GM19324 (cell line): ENCODE data around the gene KLF5.

Source experiments
- ATAC-seq: cut with Tn5 transposase; IDR thresholded peaks from one replicate; pipeline ENCODE4 v1.9.1; 2021; ENCODE audit warnings: mild to moderate bottlenecking, moderate library complexity; ENCODE audit not compliant: unreplicated experiment, low FRiP score

Gene KLF5

GRCh38 chr13:73059460-73060250 lies 850 bp downstream of the KLF5 start:
- peak; percentile 46 for ATAC-seq

DNA sequence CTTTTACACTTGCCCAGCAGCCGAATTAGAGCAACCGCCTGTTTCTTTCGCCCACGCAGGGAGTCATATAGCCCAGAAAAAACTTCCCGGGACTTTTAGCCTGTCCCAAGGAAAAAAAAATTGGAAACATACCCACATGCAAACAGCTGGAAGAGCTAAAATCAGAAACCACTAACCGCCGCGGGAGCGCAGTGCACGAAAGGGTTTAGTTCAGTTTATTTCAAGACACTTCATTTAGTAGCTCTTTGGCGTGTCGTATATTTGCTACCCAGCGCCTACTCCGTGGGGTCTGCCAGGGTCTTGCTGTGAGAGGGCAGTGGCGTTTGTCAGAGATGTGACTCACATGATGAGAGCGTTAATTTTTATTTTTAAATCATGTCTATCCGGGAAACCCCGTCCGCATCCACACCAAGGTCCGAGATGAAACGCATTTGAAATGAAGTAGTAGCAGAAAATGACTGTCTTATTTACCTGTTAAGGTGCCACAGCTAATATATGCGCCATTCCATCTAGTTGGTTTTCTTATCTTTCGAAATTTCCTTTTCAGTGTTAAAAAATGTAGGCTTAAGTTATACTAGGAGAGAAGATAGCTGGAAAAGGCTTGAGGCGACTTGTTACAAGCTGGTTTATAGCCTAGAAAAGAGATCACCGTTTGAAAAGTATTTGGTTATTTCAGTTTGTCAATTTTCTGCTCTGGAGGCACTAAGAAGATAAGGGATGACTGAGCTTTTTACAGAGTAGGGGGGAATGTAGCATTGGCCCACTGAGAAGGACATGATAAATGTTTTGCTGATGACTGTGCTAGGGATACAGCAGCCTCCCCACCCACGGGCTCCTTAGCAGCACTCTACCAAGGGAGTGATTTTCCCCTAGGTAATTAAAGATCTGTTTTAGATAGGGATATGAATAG lies 1.7 kb downstream of the KLF5 start:
- no peak for ATAC-seq

GRCh38 chr13:73061473-73061872 lies 2.7 kb downstream of the KLF5 start:
- no peak for ATAC-seq

- ATAC-seq: no peak
These were observed 3.1 kb downstream of the KLF5 start for GRCh38 chr13:73061876-73062275.

- ATAC-seq: no peak
These were observed 3.7 kb downstream of the KLF5 start for GRCh38 chr13:73062468-73062867.

DNA sequence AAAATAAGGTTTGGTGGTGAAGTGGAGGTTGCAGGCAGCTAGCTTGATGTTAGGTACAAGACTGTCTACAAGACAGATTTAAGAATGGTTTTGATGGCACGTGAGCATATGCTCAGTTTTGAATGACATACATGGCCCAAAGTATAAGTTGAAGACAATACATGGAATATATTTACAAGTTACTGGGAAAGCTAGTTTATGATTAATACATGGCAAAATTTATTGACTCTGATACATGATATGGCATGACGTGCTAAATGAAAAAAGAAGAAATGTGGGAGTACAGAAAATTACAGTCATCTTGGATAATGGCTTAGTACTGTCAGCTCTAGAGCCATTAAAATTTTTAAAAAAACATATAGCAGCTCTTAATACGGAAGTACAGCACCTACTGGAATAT lies 4.4 kb downstream of the KLF5 start:
- no peak for ATAC-seq

DNA sequence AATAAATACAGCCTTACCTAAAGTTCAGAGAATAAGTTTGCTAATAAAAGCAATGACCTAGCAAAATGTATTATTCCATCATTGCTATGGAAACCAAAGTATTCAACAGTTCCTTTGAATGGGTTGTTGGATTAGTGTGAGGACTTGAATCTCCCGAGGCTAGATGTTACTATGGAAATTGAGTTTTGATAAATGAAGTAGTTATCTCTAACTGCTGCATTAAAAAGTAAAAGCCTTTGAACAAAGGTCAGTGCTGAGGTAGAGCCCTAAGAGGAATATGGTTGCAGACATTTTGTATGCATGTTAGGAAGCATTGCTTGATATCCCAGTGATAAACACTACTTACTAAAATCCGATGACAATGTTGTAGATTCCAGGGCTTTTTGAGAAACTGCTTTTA lies 6.2 kb downstream of the KLF5 start:
- ATAC-seq: no peak

- ATAC-seq: no peak
These were observed 7.0 kb downstream of the KLF5 start for GRCh38 chr13:73065665-73066340.

DNA sequence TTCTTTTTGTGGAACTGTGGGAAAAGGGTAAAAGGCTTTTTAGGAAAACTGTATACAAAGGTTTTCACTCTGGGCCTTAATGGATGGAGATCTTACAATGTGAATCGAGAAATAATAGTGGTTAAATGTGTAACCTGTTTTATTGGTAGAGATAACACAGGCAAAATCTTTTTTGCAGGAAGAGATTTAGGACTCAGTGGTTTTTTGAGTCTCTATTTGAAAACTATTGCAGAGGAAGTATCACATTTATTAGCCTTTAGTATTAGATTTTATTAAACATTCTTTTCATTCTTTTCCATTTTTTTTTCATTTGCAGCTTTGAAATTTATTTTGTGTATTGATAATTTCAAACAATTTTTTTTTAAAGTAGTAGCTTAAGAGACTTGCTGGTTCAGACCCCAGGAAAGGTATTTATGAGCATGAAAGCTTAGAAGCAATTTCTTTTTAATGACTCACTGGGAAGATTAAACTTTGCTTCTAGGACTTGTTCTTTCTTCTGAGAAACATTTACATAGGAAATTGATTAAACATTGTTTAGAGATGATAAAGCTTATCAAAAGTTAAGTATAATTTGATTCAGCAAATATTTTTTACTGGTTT lies 10.5 kb downstream of the KLF5 start:
- ATAC-seq: no peak

- ATAC-seq: no peak
These were observed 11.8 kb downstream of the KLF5 start for GRCh38 chr13:73070451-73071098.

- no peak for ATAC-seq
These were observed 13.6 kb downstream of the KLF5 start for GRCh38 chr13:73072239-73072900.

DNA sequence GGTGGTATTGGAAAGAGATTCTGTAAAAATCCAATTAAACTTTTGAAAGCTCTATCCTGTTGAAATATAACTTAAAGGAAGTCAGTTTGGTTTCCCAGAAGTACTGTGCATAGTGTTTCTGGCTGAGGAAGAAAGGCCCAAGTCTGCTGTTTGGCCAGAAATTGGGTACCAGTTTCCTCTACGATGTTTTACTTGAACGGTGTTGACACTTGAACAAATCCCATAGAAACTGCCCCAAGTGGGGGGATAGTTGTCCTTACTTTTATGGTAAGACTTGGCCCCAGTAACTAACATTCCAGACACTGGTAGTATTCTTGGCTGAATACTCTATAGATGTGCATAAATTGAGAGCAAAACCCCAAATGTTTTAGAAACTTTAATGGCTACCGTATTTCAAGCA lies 14.2 kb downstream of the KLF5 start:
- ATAC-seq: no peak

GRCh38 chr13:73074014-73074413 lies 15.2 kb downstream of the KLF5 start:
- ATAC-seq: no peak

GRCh38 chr13:73074926-73075325 lies 16.1 kb downstream of the KLF5 start:
- no peak for ATAC-seq

DNA sequence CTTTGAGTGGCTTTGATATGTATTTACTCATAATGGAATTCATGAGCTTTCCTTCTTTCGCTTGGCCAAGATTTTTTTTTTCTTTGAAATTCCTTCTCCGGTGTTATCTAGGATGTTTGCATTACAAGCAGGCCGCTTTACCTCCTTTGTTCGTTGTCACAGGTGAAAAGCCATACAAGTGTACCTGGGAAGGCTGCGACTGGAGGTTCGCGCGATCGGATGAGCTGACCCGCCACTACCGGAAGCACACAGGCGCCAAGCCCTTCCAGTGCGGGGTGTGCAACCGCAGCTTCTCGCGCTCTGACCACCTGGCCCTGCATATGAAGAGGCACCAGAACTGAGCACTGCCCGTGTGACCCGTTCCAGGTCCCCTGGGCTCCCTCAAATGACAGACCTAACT lies 16.7 kb downstream of the KLF5 start:
- ATAC-seq: peak; percentile 51

DNA sequence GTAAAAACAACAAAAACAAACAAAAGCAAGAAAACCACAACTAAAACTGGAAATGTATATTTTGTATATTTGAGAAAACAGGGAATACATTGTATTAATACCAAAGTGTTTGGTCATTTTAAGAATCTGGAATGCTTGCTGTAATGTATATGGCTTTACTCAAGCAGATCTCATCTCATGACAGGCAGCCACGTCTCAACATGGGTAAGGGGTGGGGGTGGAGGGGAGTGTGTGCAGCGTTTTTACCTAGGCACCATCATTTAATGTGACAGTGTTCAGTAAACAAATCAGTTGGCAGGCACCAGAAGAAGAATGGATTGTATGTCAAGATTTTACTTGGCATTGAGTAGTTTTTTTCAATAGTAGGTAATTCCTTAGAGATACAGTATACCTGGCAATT lies 17.1 kb downstream of the KLF5 start:
- no peak for ATAC-seq

GRCh38 chr13:73077865-73078264 lies 19.1 kb downstream of the KLF5 start:
- no peak for ATAC-seq

DNA sequence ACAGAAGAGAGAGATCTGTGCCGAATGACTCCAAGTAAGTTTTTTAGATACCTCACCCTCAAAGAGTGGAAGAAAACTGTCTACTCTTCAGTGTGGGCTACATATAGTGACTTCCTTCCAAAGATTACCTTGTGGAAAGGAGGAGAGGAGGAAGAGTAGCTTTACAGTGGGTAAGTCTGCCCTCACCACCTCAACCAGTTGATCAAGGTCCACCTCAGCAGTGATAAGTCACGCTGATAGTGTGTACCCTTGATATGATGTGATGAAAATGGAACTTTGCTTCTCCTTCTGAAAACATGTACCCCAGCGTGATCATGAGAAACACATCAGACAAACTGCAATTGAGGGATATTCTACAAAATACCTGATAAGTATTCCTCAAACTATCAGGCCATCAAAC lies 20.6 kb downstream of the KLF5 start:
- ATAC-seq: no peak

DNA sequence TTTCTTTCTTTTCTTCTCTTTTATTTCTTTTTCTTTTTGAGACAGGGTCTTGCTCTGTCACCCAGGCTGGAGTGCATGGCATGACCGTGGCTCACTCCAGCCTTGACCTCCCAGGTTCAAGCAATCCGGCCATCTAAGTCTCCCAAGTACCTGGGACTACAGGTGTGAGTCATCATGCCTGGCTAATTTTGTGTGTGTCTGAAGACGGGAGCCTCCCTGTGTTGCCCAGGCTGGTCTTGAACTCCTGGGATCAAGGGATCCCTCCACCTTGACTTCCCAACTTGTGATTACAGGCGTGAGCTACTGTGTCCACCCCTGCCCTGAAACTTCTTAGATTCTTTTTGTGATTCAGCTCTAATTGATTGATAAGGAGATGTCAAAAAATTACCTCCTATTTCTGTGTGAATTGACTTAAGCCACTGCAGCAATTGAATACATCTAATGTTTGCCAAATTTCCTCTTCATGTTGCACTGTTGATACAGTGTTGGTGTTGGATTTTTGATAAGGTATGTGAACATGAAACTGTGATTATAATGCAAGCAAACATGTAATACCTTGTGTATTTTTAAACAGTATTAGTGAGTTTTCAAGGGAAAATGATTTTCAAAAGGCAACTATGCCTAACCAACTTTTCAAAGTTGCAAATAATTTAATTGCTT lies 22.6 kb downstream of the KLF5 start:
- ATAC-seq: no peak
